ENCODE data around the gene KCNQ1. TPM values are rescaled to one million over a fixed set of nuclear protein-coding genes. Genes with fewer than 3 reads are reported as not detected.
A peak's percentile ranks its signal among the peaks of the same experiment; 100 is the strongest.

Gene KCNQ1
- total and polyA plus RNA-seq, 9 donors: 1.4 to 17.2 (median 3.8) TPM

DNA sequence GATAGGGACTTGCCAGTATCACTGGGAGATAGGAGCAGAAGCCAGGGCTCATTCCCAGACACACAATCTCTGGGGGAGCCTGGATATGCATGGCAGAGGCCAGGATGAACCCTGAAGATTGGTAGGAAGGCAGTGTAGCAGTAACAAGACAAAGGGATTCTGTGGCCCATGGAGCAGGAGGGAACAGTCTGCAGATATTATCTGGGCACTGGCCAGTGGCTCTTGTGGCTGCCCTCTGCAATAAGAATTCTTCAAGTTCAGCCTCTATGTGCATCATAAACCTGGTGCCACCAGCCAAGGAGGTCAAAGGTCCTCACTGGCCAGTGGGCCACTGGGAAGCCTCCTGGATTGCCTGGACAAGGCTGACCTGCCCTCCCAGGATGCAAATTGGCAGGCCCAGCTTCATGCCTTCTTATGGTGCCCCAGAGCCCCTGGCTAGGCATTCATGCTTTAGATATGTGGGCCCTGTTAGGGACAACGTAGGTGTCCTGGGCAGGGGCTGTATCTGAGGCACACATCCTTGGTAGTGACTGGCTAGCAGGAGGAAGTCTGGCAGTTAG, 225.8 kb downstream of the KCNQ1 start:
- no peak overlapping the region for H3K27ac ChIP-seq
- DNase-seq: peak in 1 of 5 donors; percentile 9
- H3K36me3 ChIP-seq: no peaks in the 10 kb centered on the region
- no peaks in the 10 kb centered on the region for H3K27me3 ChIP-seq
- intact Hi-C loops (cut with DNase I): no loop called here
- H3K4me1 ChIP-seq (ENCODE audit: insufficient read depth): peaks cover 9% of the 10 kb centered on the region
- no peak overlapping the region for H3K4me3 ChIP-seq
- TF ChIP-seq, protein P1, sequence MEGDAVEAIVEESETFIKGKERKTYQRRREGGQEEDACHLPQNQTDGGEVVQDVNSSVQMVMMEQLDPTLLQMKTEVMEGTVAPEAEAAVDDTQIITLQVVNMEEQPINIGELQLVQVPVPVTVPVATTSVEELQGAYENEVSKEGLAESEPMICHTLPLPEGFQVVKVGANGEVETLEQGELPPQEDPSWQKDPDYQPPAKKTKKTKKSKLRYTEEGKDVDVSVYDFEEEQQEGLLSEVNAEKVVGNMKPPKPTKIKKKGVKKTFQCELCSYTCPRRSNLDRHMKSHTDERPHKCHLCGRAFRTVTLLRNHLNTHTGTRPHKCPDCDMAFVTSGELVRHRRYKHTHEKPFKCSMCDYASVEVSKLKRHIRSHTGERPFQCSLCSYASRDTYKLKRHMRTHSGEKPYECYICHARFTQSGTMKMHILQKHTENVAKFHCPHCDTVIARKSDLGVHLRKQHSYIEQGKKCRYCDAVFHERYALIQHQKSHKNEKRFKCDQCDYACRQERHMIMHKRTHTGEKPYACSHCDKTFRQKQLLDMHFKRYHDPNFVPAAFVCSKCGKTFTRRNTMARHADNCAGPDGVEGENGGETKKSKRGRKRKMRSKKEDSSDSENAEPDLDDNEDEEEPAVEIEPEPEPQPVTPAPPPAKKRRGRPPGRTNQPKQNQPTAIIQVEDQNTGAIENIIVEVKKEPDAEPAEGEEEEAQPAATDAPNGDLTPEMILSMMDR (IDR thresholded peaks at IDR 0.05): no peak
- no peak for TF ChIP-seq POLR2A (IDR thresholded peaks at IDR 0.05)
- no peak for TF ChIP-seq EP300 (IDR thresholded peaks at IDR 0.05)
- 0 to 92% (median 17%) methylated on average over 1 of the region's 1 CpG for WGBS, 3 donors
- H3K9me3 ChIP-seq: no peaks in the 10 kb centered on the region

DNA sequence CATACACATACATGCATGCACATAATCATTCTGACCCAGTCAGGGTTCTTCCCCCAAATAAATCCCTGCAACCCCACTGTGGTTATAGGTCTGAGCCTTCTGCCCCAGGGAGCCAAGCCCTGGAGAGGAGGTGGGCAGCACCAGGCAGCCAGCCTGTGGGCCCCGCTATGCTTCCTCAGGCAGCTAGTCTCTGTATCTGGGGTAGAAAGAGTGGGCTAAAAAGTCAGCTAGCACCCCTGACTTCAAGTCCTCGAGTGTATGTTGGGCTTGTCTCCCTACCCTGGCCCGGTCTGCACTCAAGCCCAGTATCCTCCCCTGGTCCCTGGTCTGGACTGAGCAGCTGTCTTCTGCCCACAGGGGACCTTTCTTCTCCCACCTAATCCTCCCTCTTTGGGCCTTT, 226.9 kb downstream of the KCNQ1 start:
- no peaks in the 10 kb centered on the region for H3K27me3 ChIP-seq
- TF ChIP-seq, protein P1 (IDR thresholded peaks at IDR 0.05): no peak
- TF ChIP-seq EP300 (IDR thresholded peaks at IDR 0.05) (no peak), POLR2A (IDR thresholded peaks at IDR 0.05) (no peak)
- H3K9me3 ChIP-seq: no peaks in the 10 kb centered on the region
- H3K4me1 ChIP-seq (ENCODE audit: insufficient read depth): peaks cover 14% of the 10 kb centered on the region
- H3K36me3 ChIP-seq: no peaks in the 10 kb centered on the region
- H3K4me3 ChIP-seq: no peak overlapping the region
- intact Hi-C loops (cut with DNase I): no loop called here
- no peak for DNase-seq
- H3K27ac ChIP-seq: no peak overlapping the region
- WGBS, 3 donors: 85 to 88% (median 88%) methylated on average over 3 of the region's 3 CpGs

DNA sequence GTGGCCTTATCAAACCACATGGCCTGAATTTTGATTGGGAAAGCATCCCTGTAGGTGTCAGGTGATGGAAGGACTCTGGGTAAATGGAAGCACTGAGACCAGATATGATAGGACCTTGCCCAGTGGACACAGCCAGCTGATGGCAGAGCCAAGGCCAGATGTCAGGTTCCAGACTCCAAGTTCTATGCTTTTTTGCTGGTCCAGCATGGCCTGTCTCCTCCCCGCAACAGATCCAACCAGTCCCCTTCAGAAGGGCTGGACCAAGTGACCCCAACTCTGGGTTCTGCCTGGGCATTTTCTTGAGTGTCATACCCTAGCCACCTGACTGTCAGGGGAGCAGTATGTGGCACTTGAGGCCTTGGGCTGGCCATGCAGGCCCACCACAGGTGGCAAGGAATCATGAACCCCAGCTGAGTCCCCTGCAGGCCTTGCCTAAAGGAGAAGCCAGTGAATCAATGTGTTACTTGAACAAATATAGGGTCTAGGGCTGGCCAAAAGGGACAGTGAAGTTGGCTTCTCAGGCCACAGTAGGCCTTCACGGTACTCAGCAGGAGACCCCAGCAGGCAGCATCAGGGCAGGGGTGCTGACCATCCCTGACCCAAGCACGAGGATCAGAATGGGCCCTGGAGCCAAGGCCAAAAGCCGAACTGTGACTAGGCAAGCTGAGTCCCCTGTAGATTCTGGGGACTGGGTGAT, 227.9 kb downstream of the KCNQ1 start:
- intact Hi-C loops (cut with DNase I): no loop called here
- peaks cover 14% of the 10 kb centered on the region for H3K4me1 ChIP-seq (ENCODE audit: insufficient read depth)
- no peaks in the 10 kb centered on the region for H3K9me3 ChIP-seq
- DNase-seq: peak in 1 of 5 donors; percentile 13
- no peak overlapping the region for H3K4me3 ChIP-seq
- no peaks in the 10 kb centered on the region for H3K27me3 ChIP-seq
- TF ChIP-seq EP300 (IDR thresholded peaks at IDR 0.05) (no peak), POLR2A (IDR thresholded peaks at IDR 0.05) (no peak)
- TF ChIP-seq, protein P1 (IDR thresholded peaks at IDR 0.05): no peak
- H3K27ac ChIP-seq: no peak overlapping the region
- H3K36me3 ChIP-seq: no peaks in the 10 kb centered on the region
- 94 to 96% (median 96%) methylated on average over 3 to 4 of the region's 4 CpGs for WGBS, 3 donors

DNA sequence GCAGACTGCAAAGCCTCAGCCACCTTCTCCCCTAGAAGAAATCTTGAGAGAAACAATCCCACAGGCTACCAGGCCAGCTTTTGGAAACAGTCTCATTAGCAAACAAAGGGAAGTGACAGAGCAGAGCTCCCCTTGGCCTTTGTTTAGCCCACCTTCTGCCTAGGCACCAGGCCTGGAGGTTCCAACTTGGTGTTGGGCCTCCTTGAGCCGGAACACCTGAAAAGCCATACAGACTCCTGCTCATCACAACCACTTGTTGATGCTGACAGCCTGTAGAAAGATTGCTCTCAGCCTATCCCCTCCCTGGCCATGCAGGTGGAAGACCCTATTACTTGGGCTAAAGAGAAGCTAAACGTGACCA, 228.4 kb downstream of the KCNQ1 start:
- H3K4me1 ChIP-seq (ENCODE audit: insufficient read depth): peaks cover 14% of the 10 kb centered on the region
- intact Hi-C loops (cut with DNase I): no loop called here
- H3K27ac ChIP-seq: peak overlapping the region in 1 of 2 donors; percentile 47
- WGBS, 3 donors: 93 to 97% (median 97%) methylated on average over 2 of the region's 2 CpGs
- H3K27me3 ChIP-seq: no peaks in the 10 kb centered on the region
- H3K4me3 ChIP-seq: no peak overlapping the region
- no peaks in the 10 kb centered on the region for H3K36me3 ChIP-seq
- no peaks in the 10 kb centered on the region for H3K9me3 ChIP-seq
- TF ChIP-seq POLR2A (IDR thresholded peaks at IDR 0.05) (no peak), EP300 (IDR thresholded peaks at IDR 0.05) (no peak)
- TF ChIP-seq, protein P1 (IDR thresholded peaks at IDR 0.05): no peak
- no peak for DNase-seq
